ENCODE results near the gene MAPK8IP1.

DNA sequence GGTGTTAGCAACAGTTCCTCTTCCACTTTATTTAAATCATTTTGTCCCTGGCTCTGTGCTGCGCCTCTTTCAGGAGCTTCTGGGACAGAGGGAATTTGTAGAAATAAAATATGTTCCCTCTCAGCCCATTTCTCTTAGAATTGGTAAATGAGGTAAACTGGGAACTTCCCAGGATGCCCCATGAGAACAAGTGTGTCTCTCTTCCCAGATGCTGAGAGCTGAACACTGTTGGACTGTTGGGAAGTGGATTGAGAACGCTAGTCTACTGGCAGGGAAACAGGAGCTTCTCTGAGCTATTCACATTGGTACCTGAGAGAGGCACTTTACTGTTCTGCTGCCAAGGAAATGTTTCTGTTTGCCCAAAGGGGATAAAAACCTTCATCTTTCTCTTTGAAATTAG is 34.2 kb upstream of the MAPK8IP1 start:
- TF ChIP-seq POLR2A (IDR thresholded peaks at IDR 0.05; ENCODE audit: low read length) (no peak), GATA1 (IDR thresholded peaks at IDR 0.05; ENCODE audit: low read depth, low read length) (no peak)

Data from erythroblast (primary cell).